H9 (cell line): ENCODE measurements around the gene ACACA. TPM values are rescaled to one million over a fixed set of nuclear protein-coding genes. Genes with fewer than 3 reads are reported as not detected.

Experiments
- DNase-seq: peaks from one replicate; pipeline ENCODE4 v3.0.0-alpha.2; 2017
- H2AFZ ChIP-seq: one replicate; pipeline ENCODE4 v1.6.1; 2013; ENCODE audit warnings: mild to moderate bottlenecking, low read length, control low read depth, moderate library complexity
- H2AK5ac ChIP-seq: 2 replicates; pipeline ENCODE4 v1.6.1; 2013; ENCODE audit warnings: low read length, control low read depth, mixed read lengths; ENCODE audit not compliant: insufficient read length
- H2BK120ac ChIP-seq: one replicate; pipeline ENCODE4 v1.6.1; 2013; ENCODE audit warnings: low read depth, mild to moderate bottlenecking, low read length, control low read depth, inconsistent platforms; ENCODE audit not compliant: poor library complexity, severe bottlenecking
- H2BK12ac ChIP-seq: 2 replicates; pipeline ENCODE4 v1.6.1; 2013; ENCODE audit warnings: low read length, control low read depth, mixed read lengths, low read depth; ENCODE audit not compliant: insufficient read length
- H2BK15ac ChIP-seq: 2 replicates; pipeline ENCODE4 v1.6.1; 2013; ENCODE audit warnings: low read depth, low read length, control low read depth
- H2BK20ac ChIP-seq: one replicate; pipeline ENCODE4 v1.6.1; 2013; ENCODE audit warnings: low read depth, mild to moderate bottlenecking, low read length, control low read depth, inconsistent platforms; ENCODE audit not compliant: poor library complexity, severe bottlenecking
- H2BK5ac ChIP-seq: 2 replicates; pipeline ENCODE4 v1.6.1; 2013; ENCODE audit warnings: low read length, control low read depth, mixed read lengths; ENCODE audit not compliant: insufficient read length
- H3K14ac ChIP-seq: 2 replicates; pipeline ENCODE4 v1.6.1; 2013; ENCODE audit warnings: low read length, control low read depth; ENCODE audit not compliant: insufficient read depth
- H3K18ac ChIP-seq: 2 replicates; pipeline ENCODE4 v1.6.1; 2013; ENCODE audit warnings: low read depth, mild to moderate bottlenecking, mixed read lengths, low read length, control low read depth; ENCODE audit not compliant: insufficient read length
- H3K23ac ChIP-seq: 2 replicates; pipeline ENCODE4 v1.6.1; 2013; ENCODE audit warnings: low read length, control low read depth, mixed read lengths, low read depth; ENCODE audit not compliant: insufficient read length
- H3K23me2 ChIP-seq: 2 replicates; pipeline ENCODE4 v1.6.1; 2013; ENCODE audit warnings: low read depth, mild to moderate bottlenecking, mixed read lengths, low read length, control low read depth; ENCODE audit not compliant: insufficient read length, poor library complexity, severe bottlenecking
- H3K27ac ChIP-seq: 2 replicates; pipeline ENCODE4 v1.5.1; 2013; ENCODE audit warnings: low read length, control low read depth, mixed read lengths, low read depth; ENCODE audit not compliant: insufficient read length
- H3K27me3 ChIP-seq: 2 replicates; pipeline ENCODE4 v1.6.1; 2013; ENCODE audit warnings: low read length, control low read depth, inconsistent platforms; ENCODE audit not compliant: insufficient read depth
- H3K4ac ChIP-seq: 2 replicates; pipeline ENCODE4 v1.6.1; 2013; ENCODE audit warnings: low read depth, mild to moderate bottlenecking, control low read depth, inconsistent platforms, low read length, moderate library complexity
- H3K4me1 ChIP-seq: 2 replicates; pipeline ENCODE4 v1.6.1; 2013; ENCODE audit warnings: low read length, control low read depth, inconsistent platforms; ENCODE audit not compliant: insufficient read depth
- H3K4me2 ChIP-seq: 2 replicates; pipeline ENCODE4 v1.6.1; 2013; ENCODE audit warnings: low read length, control low read depth, mixed read lengths; ENCODE audit not compliant: insufficient read length, insufficient read depth
- H3K56ac ChIP-seq: 2 replicates; pipeline ENCODE4 v1.6.1; 2013; ENCODE audit warnings: low read depth, mild to moderate bottlenecking, mixed read lengths, low read length, control low read depth; ENCODE audit not compliant: insufficient read length
- H3K79me1 ChIP-seq: 2 replicates; pipeline ENCODE4 v1.6.1; 2013; ENCODE audit warnings: low read depth, mild to moderate bottlenecking, moderate library complexity, low read length, control low read depth, inconsistent platforms; ENCODE audit not compliant: insufficient read depth, poor library complexity, severe bottlenecking
- H3K79me2 ChIP-seq: 2 replicates; pipeline ENCODE4 v1.6.1; 2013; ENCODE audit warnings: low read length, control low read depth, inconsistent platforms; ENCODE audit not compliant: insufficient read depth
- H3K9ac ChIP-seq: 2 replicates; pipeline ENCODE4 v1.6.1; 2013; ENCODE audit warnings: low read length, control low read depth, mixed read lengths; ENCODE audit not compliant: insufficient read length; ENCODE audit errors: extremely low read depth
- H3K9me3 ChIP-seq: one replicate; pipeline ENCODE4 v1.6.1; 2013; ENCODE audit warnings: low read depth, low read length, inconsistent platforms; ENCODE audit not compliant: control insufficient read depth
- H3T11ph ChIP-seq: one replicate; pipeline ENCODE4 v1.6.1; 2013; ENCODE audit warnings: mild to moderate bottlenecking, low read length, control low read depth, inconsistent platforms
- H4K20me1 ChIP-seq: one replicate; pipeline ENCODE4 v1.6.1; 2013; ENCODE audit not compliant: control insufficient read depth, insufficient read length, insufficient read depth
- H4K5ac ChIP-seq: 2 replicates; pipeline ENCODE4 v1.6.1; 2013; ENCODE audit warnings: low read depth, mild to moderate bottlenecking, mixed read lengths, low read length, control low read depth; ENCODE audit not compliant: insufficient read length
- H4K8ac ChIP-seq: replicated peaks from 2 replicates; pipeline ENCODE4 v1.6.1; 2013; ENCODE audit warnings: low read length, control low read depth, mixed read lengths, low read depth; ENCODE audit not compliant: insufficient read length
- H4K91ac ChIP-seq: 2 replicates; pipeline ENCODE4 v1.6.1; 2013; ENCODE audit warnings: low read depth, mild to moderate bottlenecking, moderate library complexity, mixed read lengths, low read length, control low read depth; ENCODE audit not compliant: insufficient read length
- H3K27ac Mint-ChIP-seq, 3 experiments: 2 replicates in 2 of 3; 3 replicates in 1 of 3; pipeline ENCODE4 v1.8.0; 2020 to 2021; ENCODE audit warnings: mixed read lengths in 3 of 3, mild to moderate bottlenecking in 1 of 3, moderate library complexity in 1 of 3
- H3K27me3 Mint-ChIP-seq: 2 replicates; pipeline ENCODE4 v1.8.0; 2021; ENCODE audit warnings: low read depth, mild to moderate bottlenecking, moderate library complexity, mixed read lengths
- H3K36me3 Mint-ChIP-seq, 3 experiments: 2 replicates in 2 of 3; 3 replicates in 1 of 3; pipeline ENCODE4 v1.8.0; 2020 to 2021; ENCODE audit warnings: low read depth in 3 of 3, mixed read lengths in 3 of 3; ENCODE audit not compliant: insufficient read depth in 1 of 3
- H3K4me1 Mint-ChIP-seq, 2 experiments: 2 replicates each; pipeline ENCODE4 v1.8.0; 2020; ENCODE audit warnings: mixed read lengths in 2 of 2
- H3K4me3 Mint-ChIP-seq, 2 experiments: 2 replicates in 1 of 2; 3 replicates in 1 of 2; pipeline ENCODE4 v1.8.0; 2020 to 2021; ENCODE audit warnings: mild to moderate bottlenecking in 2 of 2, mixed read lengths in 2 of 2, moderate library complexity in 1 of 2
- H3K9me3 Mint-ChIP-seq, 2 experiments: 2 replicates in 1 of 2; 3 replicates in 1 of 2; pipeline ENCODE4 v1.8.0; 2020; ENCODE audit warnings: mild to moderate bottlenecking in 2 of 2, mixed read lengths in 2 of 2, moderate library complexity in 1 of 2
- WGBS: extraction: QIAGEN DNeasy Blood & Tissue Kit; methylation state at CpG from one replicate; pipeline ENCODE4 v1.1.7; 2013; ENCODE audit warnings: missing lambda C conversion rate, low lambda C conversion rate, mixed read lengths; ENCODE audit not compliant: insufficient read length; ENCODE audit errors: extremely low coverage; 5-methylcytosine and 5-hydroxymethylcytosine counted together
- total RNA-seq: library from RNA; stranded (reverse); gene quantifications from 2 replicates; pipeline ENCODE4 v1.2.1, GENCODE V29; 2021
- TF ChIP-seq, protein P1 (sequence below): fragments of 200-600 bp; sonication (generic); conservative IDR thresholded peaks from 3 replicates; pipeline ENCODE4 v1.8.0; 2021; ENCODE audit warnings: antibody characterized with exemption, mild to moderate bottlenecking

ACACA gene
- total RNA-seq, 1 experiment from 2014 or later, result 135 TPM

DNA sequence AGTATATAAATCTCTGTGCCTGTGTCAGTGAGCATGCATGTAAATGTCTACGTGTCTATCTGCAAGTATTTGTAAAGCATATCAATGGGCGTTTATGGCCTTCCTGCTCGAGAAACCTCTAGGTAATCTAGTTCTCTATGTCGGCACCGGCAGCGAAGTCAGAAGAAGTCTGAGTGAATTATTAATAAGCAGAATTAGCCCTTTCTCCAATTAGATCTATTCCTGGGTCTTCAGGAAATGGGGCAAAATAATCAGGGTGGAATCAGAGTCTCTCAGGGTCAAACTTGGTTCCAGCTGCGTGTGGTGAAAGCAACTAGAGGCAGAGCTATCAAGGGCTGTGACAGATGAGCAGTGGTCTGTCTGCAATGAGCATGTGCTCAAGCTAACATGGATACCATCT lies 30.9 kb downstream of the ACACA start, which contains the start of gene C17orf78:
Gene C17orf78 (plus strand): TSS at position 280 of the 400 bp plus-strand sequence. CDS start 108 bp downstream, at position 388.
- H3K4me3 Mint-ChIP-seq, result no peak within 1 kb of the TSS
- H3K79me1 ChIP-seq, result no peaks in the 10 kb centered on the region

More for the DNA sequence above, 30.9 kb downstream of the ACACA start, which contains the start of gene C17orf78:
- H3K36me3 Mint-ChIP-seq, result no peaks in the 10 kb centered on the region; a peak in 1 of 7 replicates
- no peak within 1 kb of the TSS for H4K91ac ChIP-seq
- no peak within 1 kb of the TSS for H3K14ac ChIP-seq
- H3K4me1 Mint-ChIP-seq, result peaks cover 0 to 11% of the 10 kb centered on the region in 2 experiments; a peak in 1 of 4 replicates
- H3K4me2 ChIP-seq, result no peak within 1 kb of the TSS
- no peak within 1 kb of the TSS for H4K8ac ChIP-seq
- H3K9me3 ChIP-seq, result no peaks in the 10 kb centered on the region
- H2BK12ac ChIP-seq, result no peak within 1 kb of the TSS
- no peaks in the 10 kb centered on the region for H3K27me3 ChIP-seq
- no peaks in the 10 kb centered on the region for H3K23me2 ChIP-seq
- no peak within 1 kb of the TSS for H3K23ac ChIP-seq
- TF ChIP-seq, protein P1, sequence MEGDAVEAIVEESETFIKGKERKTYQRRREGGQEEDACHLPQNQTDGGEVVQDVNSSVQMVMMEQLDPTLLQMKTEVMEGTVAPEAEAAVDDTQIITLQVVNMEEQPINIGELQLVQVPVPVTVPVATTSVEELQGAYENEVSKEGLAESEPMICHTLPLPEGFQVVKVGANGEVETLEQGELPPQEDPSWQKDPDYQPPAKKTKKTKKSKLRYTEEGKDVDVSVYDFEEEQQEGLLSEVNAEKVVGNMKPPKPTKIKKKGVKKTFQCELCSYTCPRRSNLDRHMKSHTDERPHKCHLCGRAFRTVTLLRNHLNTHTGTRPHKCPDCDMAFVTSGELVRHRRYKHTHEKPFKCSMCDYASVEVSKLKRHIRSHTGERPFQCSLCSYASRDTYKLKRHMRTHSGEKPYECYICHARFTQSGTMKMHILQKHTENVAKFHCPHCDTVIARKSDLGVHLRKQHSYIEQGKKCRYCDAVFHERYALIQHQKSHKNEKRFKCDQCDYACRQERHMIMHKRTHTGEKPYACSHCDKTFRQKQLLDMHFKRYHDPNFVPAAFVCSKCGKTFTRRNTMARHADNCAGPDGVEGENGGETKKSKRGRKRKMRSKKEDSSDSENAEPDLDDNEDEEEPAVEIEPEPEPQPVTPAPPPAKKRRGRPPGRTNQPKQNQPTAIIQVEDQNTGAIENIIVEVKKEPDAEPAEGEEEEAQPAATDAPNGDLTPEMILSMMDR, result no peak
- no peak within 1 kb of the TSS for H2AFZ ChIP-seq
- no peak within 1 kb of the TSS; a peak in 1 of 7 replicates for H3K27ac Mint-ChIP-seq
- no peak within 1 kb of the TSS for H2BK15ac ChIP-seq
- H2BK120ac ChIP-seq, result no peak within 1 kb of the TSS
- no peaks in the 10 kb centered on the region; the same call in 1 of the 2 replicates for H3K4me1 ChIP-seq
- H3K18ac ChIP-seq, result no peak within 1 kb of the TSS
- no peaks in the 10 kb centered on the region for H3K9me3 Mint-ChIP-seq
- H2BK20ac ChIP-seq, result no peak within 1 kb of the TSS
- H3K9ac ChIP-seq, result no peak within 1 kb of the TSS
- peak within 1 kb of the TSS; percentile 55 for H3K56ac ChIP-seq
- no peaks in the 10 kb centered on the region for H4K20me1 ChIP-seq
- whole genome bisulfite sequencing, result no CpG with 5 or more reads among the region's 7 CpGs
- H4K5ac ChIP-seq, result no peak within 1 kb of the TSS
- H3K27ac ChIP-seq, result no peak within 1 kb of the TSS
- no peak within 1 kb of the TSS for H3K4ac ChIP-seq
- no peaks in the 10 kb centered on the region for H3K27me3 Mint-ChIP-seq
- no peak within 1 kb of the TSS for H2AK5ac ChIP-seq
- no peak within 1 kb of the TSS for H2BK5ac ChIP-seq
- H3T11ph ChIP-seq, result no peak within 1 kb of the TSS
- DNase-seq, result no peak
- H3K79me2 ChIP-seq, result no peaks in the 10 kb centered on the region
